HCT116 (cell line): ENCODE measurements around the gene CCDC24.

Experiments used
- CEBPB ChIP-seq: IDR thresholded peaks from 2 replicates; pipeline ENCODE4 v1.6.1; 2012; ENCODE audit warnings: low read depth
- EZH2 ChIP-seq: fragments of 200-600 bp; sonication (generic); IDR thresholded peaks from 2 replicates; pipeline ENCODE4 v1.6.1; 2017; ENCODE audit warnings: antibody characterized with exemption, mixed run types
- FOSL1 ChIP-seq: IDR thresholded peaks from 2 replicates; pipeline ENCODE4 v1.6.1; 2012; ENCODE audit warnings: low read depth
- JUND ChIP-seq: IDR thresholded peaks from 2 replicates; pipeline ENCODE4 v1.6.1; 2012
- POLR2A ChIP-seq: IDR thresholded peaks from 2 replicates; pipeline ENCODE4 v1.7.0; 2011; ENCODE audit warnings: borderline replicate concordance; ENCODE audit not compliant: insufficient read depth, insufficient read length; ENCODE audit errors: extremely low read depth
- RAD21 ChIP-seq: IDR thresholded peaks from 2 replicates; pipeline ENCODE4 v1.6.1; 2012; ENCODE audit warnings: low read depth, mild to moderate bottlenecking
- ZFX ChIP-seq: fragments of 450-650 bp; IDR thresholded peaks from 2 replicates; pipeline ENCODE4 v1.6.1; 2017
- TF ChIP-seq, protein P1 (sequence below): IDR thresholded peaks from 2 replicates; pipeline ENCODE4 v1.6.1; 2012; ENCODE audit warnings: low read depth
- TF ChIP-seq, protein P2 (sequence below), 3 experiments: fragments of 200-600 bp in 1 of 3; sonication (generic) in 1 of 3; IDR thresholded peaks in 2 of 3; conservative IDR thresholded peaks in 1 of 3; 2 replicates each; pipeline ENCODE4 v1.5.1; 2012 to 2017; ENCODE audit warnings: low read depth in 2 of 3, low read length in 2 of 3, antibody characterized with exemption in 1 of 3, borderline replicate concordance in 1 of 3, control low read depth in 1 of 3, mild to moderate bottlenecking in 1 of 3, mixed read lengths in 1 of 3, mixed run types in 1 of 3, moderate library complexity in 1 of 3; ENCODE audit not compliant: insufficient read depth in 1 of 3
- TF ChIP-seq, protein P3 (sequence below): IDR thresholded peaks from 2 replicates; pipeline ENCODE4 v1.6.1; 2011; ENCODE audit warnings: mild to moderate bottlenecking, low read length, moderate library complexity; ENCODE audit not compliant: insufficient replicate concordance; ENCODE audit errors: extremely low read depth

DNA sequence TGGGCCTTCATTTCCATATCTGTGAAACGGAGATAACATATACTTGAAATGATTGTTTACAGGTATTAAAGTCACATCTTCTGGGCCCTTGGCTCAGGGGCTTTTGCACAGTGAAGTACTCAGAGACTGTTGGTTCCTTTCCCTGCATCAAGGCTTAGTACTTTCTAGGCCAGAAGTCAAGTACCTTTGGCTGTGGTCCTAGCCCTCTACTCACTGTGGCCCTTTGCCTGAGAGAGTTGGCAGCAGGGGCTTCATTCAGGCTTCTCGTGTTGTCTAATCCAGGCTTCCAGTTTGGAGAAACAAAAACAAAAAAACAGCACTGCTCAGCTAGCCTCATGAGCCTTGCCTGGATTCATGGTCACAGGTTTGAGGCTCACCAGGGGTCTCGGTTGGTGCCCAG is 29.7 kb upstream of the CCDC24 start:
- TF ChIP-seq, protein P1, sequence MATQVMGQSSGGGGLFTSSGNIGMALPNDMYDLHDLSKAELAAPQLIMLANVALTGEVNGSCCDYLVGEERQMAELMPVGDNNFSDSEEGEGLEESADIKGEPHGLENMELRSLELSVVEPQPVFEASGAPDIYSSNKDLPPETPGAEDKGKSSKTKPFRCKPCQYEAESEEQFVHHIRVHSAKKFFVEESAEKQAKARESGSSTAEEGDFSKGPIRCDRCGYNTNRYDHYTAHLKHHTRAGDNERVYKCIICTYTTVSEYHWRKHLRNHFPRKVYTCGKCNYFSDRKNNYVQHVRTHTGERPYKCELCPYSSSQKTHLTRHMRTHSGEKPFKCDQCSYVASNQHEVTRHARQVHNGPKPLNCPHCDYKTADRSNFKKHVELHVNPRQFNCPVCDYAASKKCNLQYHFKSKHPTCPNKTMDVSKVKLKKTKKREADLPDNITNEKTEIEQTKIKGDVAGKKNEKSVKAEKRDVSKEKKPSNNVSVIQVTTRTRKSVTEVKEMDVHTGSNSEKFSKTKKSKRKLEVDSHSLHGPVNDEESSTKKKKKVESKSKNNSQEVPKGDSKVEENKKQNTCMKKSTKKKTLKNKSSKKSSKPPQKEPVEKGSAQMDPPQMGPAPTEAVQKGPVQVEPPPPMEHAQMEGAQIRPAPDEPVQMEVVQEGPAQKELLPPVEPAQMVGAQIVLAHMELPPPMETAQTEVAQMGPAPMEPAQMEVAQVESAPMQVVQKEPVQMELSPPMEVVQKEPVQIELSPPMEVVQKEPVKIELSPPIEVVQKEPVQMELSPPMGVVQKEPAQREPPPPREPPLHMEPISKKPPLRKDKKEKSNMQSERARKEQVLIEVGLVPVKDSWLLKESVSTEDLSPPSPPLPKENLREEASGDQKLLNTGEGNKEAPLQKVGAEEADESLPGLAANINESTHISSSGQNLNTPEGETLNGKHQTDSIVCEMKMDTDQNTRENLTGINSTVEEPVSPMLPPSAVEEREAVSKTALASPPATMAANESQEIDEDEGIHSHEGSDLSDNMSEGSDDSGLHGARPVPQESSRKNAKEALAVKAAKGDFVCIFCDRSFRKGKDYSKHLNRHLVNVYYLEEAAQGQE: no peak
- TF ChIP-seq RAD21: no peak
- TF ChIP-seq CEBPB: no peak
- no peak for TF ChIP-seq POLR2A
- TF ChIP-seq JUND: no peak
- no peak for TF ChIP-seq ZFX
- TF ChIP-seq, protein P2, sequence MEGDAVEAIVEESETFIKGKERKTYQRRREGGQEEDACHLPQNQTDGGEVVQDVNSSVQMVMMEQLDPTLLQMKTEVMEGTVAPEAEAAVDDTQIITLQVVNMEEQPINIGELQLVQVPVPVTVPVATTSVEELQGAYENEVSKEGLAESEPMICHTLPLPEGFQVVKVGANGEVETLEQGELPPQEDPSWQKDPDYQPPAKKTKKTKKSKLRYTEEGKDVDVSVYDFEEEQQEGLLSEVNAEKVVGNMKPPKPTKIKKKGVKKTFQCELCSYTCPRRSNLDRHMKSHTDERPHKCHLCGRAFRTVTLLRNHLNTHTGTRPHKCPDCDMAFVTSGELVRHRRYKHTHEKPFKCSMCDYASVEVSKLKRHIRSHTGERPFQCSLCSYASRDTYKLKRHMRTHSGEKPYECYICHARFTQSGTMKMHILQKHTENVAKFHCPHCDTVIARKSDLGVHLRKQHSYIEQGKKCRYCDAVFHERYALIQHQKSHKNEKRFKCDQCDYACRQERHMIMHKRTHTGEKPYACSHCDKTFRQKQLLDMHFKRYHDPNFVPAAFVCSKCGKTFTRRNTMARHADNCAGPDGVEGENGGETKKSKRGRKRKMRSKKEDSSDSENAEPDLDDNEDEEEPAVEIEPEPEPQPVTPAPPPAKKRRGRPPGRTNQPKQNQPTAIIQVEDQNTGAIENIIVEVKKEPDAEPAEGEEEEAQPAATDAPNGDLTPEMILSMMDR (IDR thresholded peaks at IDR 0.05 in 2 of 3, conservative IDR thresholded peaks at IDR 0.05 in 1 of 3; ENCODE audit: borderline replicate concordance in 1 of 3, insufficient read depth in 1 of 3, low read depth in 2 of 3, low read length in 2 of 3): no peak
- TF ChIP-seq EZH2: no peak
- TF ChIP-seq, protein P3, sequence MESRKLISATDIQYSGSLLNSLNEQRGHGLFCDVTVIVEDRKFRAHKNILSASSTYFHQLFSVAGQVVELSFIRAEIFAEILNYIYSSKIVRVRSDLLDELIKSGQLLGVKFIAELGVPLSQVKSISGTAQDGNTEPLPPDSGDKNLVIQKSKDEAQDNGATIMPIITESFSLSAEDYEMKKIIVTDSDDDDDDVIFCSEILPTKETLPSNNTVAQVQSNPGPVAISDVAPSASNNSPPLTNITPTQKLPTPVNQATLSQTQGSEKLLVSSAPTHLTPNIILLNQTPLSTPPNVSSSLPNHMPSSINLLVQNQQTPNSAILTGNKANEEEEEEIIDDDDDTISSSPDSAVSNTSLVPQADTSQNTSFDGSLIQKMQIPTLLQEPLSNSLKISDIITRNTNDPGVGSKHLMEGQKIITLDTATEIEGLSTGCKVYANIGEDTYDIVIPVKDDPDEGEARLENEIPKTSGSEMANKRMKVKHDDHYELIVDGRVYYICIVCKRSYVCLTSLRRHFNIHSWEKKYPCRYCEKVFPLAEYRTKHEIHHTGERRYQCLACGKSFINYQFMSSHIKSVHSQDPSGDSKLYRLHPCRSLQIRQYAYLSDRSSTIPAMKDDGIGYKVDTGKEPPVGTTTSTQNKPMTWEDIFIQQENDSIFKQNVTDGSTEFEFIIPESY: no peak
- TF ChIP-seq FOSL1: no peak
